Endothelial cell of umbilical vein (primary cell): ENCODE measurements around the gene SLC25A13.

Source experiments
- EZH2 ChIP-seq: IDR thresholded peaks from 2 replicates; pipeline ENCODE4 v1.6.1; 2012; ENCODE audit warnings: borderline replicate concordance, low read depth, mild to moderate bottlenecking, moderate library complexity, low read length, inconsistent platforms; ENCODE audit not compliant: severe bottlenecking
- FOS ChIP-seq: IDR thresholded peaks from 2 replicates; pipeline ENCODE4 v1.6.1; 2011; ENCODE audit warnings: mild to moderate bottlenecking, low read length, moderate library complexity, borderline replicate concordance; ENCODE audit not compliant: insufficient read depth
- MYC ChIP-seq: IDR thresholded peaks from one replicate; pipeline ENCODE4 v1.6.1; 2011; ENCODE audit warnings: mild to moderate bottlenecking, low read depth, low read length
- POLR2A ChIP-seq: IDR thresholded peaks from 2 replicates; pipeline ENCODE4 v1.6.1; 2012; ENCODE audit warnings: low read depth, mild to moderate bottlenecking, control low read depth, low read length
- POLR2AphosphoS5 ChIP-seq: IDR thresholded peaks from 2 replicates; pipeline ENCODE4 v1.6.1; 2012; ENCODE audit warnings: low read depth, mild to moderate bottlenecking, control low read depth, low read length, moderate library complexity; ENCODE audit not compliant: insufficient read depth
- TF ChIP-seq, protein P1 (sequence below), 2 donors: IDR thresholded peaks; 1 replicate in 1 of 2; 2 replicates in 1 of 2; pipeline ENCODE4 v1.5.1; 2011; ENCODE audit warnings: low read length in 2 of 2, mild to moderate bottlenecking in 2 of 2, moderate library complexity in 2 of 2, control low read depth in 1 of 2, inconsistent platforms in 1 of 2, low read depth in 1 of 2; ENCODE audit not compliant: insufficient read depth in 1 of 2; ENCODE audit errors: extremely low read depth in 1 of 2
- TF ChIP-seq, protein P2 (sequence below): IDR thresholded peaks from 2 replicates; pipeline ENCODE4 v1.6.1; 2011; ENCODE audit not compliant: insufficient read depth, insufficient read length

DNA sequence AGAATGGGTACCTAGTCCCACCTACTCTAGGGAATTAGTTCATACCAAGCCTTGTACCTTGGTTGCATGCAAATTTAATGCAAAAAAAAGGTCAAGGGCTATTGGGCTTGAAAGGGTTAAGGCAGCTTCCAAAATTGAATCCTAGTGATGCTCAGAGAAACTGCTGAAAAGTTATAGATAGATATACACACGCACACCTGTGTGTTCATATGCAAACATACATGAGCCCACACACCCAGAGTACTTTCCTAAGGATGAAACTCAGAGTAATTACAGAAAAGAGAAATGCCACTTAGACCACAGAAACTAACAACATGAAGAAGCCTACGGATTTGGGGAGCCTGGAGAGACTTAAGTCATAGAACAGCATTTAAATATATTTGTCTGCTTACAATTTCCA, 1.5 kb downstream of the SLC25A13 start:
- TF ChIP-seq, protein P1, sequence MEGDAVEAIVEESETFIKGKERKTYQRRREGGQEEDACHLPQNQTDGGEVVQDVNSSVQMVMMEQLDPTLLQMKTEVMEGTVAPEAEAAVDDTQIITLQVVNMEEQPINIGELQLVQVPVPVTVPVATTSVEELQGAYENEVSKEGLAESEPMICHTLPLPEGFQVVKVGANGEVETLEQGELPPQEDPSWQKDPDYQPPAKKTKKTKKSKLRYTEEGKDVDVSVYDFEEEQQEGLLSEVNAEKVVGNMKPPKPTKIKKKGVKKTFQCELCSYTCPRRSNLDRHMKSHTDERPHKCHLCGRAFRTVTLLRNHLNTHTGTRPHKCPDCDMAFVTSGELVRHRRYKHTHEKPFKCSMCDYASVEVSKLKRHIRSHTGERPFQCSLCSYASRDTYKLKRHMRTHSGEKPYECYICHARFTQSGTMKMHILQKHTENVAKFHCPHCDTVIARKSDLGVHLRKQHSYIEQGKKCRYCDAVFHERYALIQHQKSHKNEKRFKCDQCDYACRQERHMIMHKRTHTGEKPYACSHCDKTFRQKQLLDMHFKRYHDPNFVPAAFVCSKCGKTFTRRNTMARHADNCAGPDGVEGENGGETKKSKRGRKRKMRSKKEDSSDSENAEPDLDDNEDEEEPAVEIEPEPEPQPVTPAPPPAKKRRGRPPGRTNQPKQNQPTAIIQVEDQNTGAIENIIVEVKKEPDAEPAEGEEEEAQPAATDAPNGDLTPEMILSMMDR (IDR thresholded peaks at IDR 0.05; ENCODE audit: extremely low read depth in 1 of 2, insufficient read depth in 1 of 2, low read depth in 1 of 2, low read length in 2 of 2), result no peak
- no peak for TF ChIP-seq POLR2AphosphoS5
- TF ChIP-seq EZH2, result no peak
- TF ChIP-seq POLR2A, result no peak
- no peak for TF ChIP-seq FOS
- no peak for TF ChIP-seq MYC
- TF ChIP-seq, protein P2, sequence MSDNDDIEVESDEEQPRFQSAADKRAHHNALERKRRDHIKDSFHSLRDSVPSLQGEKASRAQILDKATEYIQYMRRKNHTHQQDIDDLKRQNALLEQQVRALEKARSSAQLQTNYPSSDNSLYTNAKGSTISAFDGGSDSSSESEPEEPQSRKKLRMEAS, result no peak
